Measurements from ENCODE around the gene OR8K1.

OR8K1 gene

DNA sequence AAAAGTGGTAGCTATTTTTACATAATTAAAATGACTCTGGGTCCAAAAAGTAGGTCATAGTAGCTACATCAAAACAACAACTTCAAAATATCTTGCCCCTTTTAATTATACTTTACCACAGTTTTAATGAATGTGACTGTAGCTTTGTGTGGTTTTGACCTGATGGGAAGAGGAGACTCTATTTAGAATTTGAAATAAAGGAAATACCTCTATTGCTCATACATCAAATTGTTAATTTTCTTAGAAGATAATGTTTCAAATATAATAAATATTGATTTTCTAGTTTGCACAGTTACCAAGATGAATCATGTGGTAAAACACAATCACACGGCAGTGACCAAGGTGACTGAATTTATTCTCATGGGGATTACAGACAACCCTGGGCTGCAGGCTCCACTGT is at the start of gene OR8K1:
Gene OR8K1 (plus strand): TSS at position 301 of the 400 bp plus-strand sequence. CDS start 0 bp downstream, at position 301.
- DNase-seq, result no peak

DNA sequence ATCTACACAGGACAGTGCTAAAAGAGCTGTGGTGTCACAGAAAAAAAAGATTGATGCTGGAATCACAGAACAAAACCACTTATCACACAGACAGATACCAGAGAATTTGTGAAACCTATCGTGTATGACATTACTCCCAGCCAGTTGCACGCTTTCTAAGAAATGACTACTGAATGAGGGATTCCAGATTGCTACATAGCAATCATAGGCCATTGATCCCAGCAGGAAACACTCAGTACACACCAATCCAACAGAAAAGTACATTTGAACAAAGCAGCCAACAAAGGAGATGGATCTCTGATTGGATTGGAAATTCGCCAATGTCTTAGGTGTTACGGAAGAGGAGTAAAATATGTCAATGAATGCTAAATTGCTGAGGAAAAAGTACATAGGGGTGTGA is 48.9 kb upstream of the OR8K1 start:
- no peak for DNase-seq

DNA sequence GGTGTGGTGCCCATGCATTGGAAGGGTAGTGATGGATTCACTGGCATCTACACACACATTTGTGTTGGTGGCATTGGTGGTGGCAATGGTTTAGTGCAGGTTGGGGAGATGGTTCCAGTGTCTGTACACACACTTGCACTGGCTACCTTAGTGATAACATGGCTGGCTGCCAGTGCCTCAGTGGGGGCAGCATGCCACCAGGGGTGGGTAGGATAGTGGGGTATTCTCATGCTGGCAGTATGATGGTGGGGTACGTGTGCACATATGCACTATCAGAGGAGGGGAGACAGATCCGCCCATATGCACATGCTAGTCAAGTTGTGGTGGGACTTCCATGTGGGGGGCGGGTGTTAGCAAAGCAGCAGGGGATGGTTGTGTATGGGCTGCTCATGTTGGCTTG is 38.0 kb upstream of the OR8K1 start:
- no peak for DNase-seq

DNA sequence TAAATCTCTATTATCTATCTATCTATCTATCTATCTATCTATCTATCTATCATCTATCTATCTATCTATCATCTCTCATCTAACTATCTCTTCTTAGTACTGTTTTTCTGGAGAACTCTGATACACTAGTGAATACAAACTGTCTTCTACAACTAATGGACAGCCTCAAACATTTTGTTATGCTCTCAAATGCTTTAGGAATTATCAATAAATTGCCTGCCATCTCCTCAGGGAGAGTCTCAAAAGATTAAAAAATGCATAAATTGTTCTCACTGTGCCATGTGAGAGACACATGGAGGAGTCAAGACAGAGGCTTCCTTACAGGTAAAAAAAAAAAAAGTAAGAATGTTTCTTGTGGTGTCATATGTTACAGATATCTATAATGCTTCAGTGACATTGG is 31.0 kb upstream of the OR8K1 start, which contains the start of gene OR8K3:
Gene OR8K3 (plus strand): TSS at position 301 of the 400 bp plus-strand sequence. CDS start 3,163 bp downstream, outside the sequence.
- DNase-seq, result no peak

DNA sequence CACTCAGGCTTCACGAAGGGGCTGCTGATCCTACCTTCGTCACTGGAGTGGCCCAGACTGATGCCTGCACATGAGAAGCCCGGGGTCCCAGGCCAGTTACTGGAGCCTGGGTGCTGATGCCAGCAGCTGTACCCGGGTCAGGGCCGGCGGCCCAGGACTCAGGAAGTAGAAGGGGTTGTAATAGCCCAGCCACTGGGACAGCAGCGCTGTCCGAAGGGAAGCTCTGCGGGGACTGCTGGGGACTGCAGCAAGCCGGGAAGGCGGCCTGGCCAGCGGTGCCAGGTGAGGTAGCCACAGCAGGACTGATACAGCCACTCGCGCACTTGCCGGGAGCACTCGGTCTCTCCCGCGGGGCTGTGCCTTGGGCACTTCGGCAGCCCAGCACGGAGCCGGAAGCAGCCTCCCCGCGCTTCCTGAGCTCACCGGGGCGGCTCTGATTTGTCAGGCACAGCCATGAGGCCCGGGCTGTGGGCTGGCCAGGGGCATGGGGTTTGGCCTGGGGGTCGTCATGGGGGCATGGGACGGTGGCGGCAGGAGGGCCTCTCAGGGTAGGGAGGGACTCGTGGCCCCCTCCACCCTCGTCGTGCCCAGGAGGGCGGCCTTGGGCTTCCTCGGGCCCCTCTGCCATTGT is 13.9 kb upstream of the OR8K1 start:
- peak; percentile 0 for DNase-seq

DNA sequence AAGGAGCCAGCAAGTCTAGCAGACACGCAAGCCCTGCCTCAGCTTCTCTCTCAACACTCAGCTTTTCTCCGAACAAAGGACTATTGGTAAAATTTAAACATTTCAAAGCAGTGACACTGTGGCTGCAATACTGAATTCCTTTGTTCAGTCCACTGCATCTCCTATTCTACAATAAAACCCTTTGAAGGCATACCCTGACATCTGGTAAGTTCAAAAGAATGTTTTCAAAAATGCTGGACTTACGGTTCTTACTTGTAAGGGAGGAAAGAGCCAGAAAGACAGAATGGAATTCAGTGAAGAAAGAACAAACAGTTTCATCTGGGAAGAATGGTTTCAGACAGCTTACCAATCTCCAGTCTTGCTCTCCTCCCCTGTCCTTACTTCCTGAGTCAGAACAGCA is 12.7 kb upstream of the OR8K1 start:
- DNase-seq, result no peak

DNA sequence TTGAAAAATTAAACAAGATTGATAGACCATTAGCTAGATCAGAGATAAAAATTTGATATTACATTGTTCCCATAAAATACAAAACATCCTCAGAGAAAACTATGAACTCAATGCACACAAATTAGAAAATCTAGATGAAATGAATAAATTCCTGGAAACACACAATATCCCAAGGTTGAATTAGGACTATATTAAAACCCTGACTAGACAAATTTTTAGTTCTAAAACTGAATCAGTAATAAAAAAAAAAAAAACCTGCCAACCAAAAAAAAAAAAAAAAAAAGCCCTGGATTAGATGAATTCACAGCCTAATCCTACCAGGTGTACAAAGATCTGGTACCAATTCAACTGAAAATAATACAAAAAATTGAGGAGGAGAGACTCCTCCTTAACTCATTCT is 5.5 kb upstream of the OR8K1 start:
- no peak for DNase-seq

DNA sequence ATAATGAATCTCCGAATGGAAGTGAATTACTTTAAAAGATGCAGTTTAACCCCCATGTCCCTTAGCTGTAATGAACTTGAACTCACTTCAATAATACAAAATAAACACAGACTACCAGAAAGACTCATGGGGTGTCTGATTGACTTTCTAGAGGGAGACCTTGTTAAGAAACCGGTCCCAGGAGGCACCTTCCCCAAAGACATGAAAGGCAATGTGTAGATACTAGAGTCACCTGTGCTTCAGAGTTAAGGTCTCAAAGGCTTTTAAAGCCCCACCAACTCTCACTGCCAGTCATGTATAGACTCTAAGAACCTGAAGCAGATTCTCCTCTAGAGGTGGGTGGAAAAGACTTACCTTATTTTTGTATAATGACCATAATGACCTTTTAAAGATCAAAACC is 8.2 kb downstream of the OR8K1 start, which contains the start of gene OR8J1:
Gene OR8J1 (plus strand): TSS at position 301 of the 400 bp plus-strand sequence. CDS start 5,956 bp downstream, outside the sequence.
- DNase-seq, result no peak

DNA sequence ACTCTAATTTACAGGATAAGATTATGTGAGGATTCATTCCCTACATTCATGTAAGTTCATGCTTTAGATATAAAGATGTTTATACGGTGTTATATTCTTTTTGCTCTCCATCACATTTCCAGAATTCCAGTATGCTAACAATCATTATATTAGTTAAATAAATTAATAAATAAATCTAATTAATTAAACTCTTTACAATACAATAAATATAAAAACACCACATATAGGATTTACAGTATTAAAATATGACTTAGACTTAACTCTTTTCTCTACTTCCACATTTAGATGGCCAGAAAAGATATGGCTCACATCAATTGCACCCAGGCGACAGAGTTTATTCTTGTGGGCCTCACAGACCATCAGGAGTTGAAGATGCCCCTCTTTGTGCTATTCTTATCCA is 29.5 kb downstream of the OR8K1 start, which contains the start of gene OR8U1:
Gene OR8U1 (plus strand): TSS at position 301 of the 400 bp plus-strand sequence. CDS start 0 bp downstream, at position 301.
- no peak for DNase-seq

DNA sequence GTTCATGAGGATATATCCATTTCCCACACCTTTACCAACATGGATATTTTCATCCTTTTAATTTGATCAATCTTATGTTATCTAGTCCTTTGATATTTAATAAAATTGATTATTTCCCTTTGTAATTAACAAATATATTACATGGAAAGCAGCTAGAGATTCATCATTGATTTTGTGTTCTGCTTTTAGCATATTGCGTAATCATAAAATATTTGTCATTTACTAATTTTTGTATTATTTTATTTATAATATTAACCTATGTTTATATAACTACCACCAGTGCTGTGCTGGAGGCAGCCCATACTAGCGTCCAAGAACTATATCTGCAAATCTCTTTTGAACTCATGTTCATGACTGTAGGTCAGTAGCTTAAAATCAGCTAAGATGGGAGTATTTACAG is 34.3 kb downstream of the OR8K1 start:
- no peak for DNase-seq

DNA sequence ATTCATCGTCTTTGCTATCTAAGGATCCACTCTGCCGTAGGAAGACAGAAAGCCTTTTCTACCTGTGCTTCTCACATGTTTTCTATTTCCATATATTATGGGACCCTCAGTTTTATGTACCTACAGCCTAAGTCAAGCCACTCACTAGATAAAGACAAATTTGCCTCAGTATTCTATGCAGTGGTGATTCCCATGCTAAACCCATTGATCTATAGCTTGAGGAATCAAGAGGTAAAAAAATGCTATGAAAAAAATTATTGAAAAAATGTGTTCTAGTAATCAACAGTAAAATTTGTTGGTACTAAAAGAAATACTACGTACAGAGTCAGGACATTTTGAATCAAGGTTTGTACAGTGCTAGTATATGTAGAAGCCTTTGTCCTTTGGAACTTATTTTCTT is 48.5 kb downstream of the OR8K1 start:
- no peak for DNase-seq

DNA sequence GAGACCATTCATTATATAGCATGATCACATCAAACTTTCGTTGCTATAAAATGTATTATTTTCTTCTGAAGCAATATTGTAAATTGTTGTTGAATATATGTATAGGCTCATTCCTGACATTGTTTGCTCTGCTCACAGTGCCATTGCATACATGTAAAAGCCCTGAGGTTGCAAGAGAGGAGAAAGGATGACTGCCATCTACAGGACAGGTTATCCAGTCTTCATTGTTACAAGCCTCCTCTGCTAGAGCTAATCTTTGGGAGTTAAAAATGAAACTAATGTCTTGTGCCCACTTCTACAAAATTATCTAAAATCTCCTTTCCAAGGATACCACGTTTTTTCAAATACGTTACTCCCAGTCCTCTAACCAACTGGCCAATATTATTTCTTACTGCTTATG is 50.2 kb downstream of the OR8K1 start:
- no peak for DNase-seq

Measured in NCI-H82 (cell line).